CD14-positive monocyte (primary cell): ENCODE measurements around the gene LAMA3. TPM values are rescaled to one million over a fixed set of nuclear protein-coding genes. Genes with fewer than 3 reads are reported as not detected.
A peak's percentile ranks its signal among the peaks of the same experiment; 100 is the strongest.
"Not testable (repeated sequence)": the region's sequence is repeated elsewhere in the genome, so short reads cannot be mapped to it uniquely, and the experiment has no call there.

Source experiments
- DNase-seq, 3 donors: peaks; one replicate each; pipeline ENCODE4 v3.0.0-alpha.2; 2011 to 2022
- H2AFZ ChIP-seq: 2 replicates; pipeline ENCODE4 v1.6.0; 2012; ENCODE audit warnings: mild to moderate bottlenecking, low read depth, low read length, inconsistent platforms; ENCODE audit not compliant: insufficient read depth, poor library complexity, severe bottlenecking
- H3K27ac ChIP-seq, 2 donors: 1 replicate in 1 of 2; 2 replicates in 1 of 2; pipeline ENCODE4 v1.5.1; 2012 to 2013; ENCODE audit warnings: low read length in 2 of 2, control low read depth in 1 of 2, inconsistent platforms in 1 of 2, low read depth in 1 of 2, mild to moderate bottlenecking in 1 of 2
- H3K27me3 ChIP-seq, 2 donors: one replicate each; pipeline versions ENCODE4 v1.6.0 to v1.6.1; 2011 to 2013; ENCODE audit warnings: low read length in 2 of 2; ENCODE audit not compliant: control insufficient read depth in 2 of 2, insufficient read depth in 2 of 2
- H3K36me3 ChIP-seq, 2 donors: replicated peaks in 1 of 2; 1 replicate in 1 of 2; 2 replicates in 1 of 2; pipeline versions ENCODE4 v1.5.1 to v1.6.1; 2012 to 2013; ENCODE audit warnings: low read length in 2 of 2, control low read depth in 1 of 2, inconsistent platforms in 1 of 2, mild to moderate bottlenecking in 1 of 2; ENCODE audit not compliant: insufficient read depth in 2 of 2, control insufficient read depth in 1 of 2
- H3K4me1 ChIP-seq, 2 donors: 1 replicate in 1 of 2; 2 replicates in 1 of 2; pipeline versions ENCODE4 v1.5.1 to v1.6.1; 2012 to 2013; ENCODE audit warnings: low read length in 2 of 2, control low read depth in 1 of 2, inconsistent platforms in 1 of 2, mild to moderate bottlenecking in 1 of 2, moderate library complexity in 1 of 2; ENCODE audit not compliant: insufficient read depth in 2 of 2, control insufficient read depth in 1 of 2
- H3K4me2 ChIP-seq: replicated peaks from 2 replicates; pipeline ENCODE3; 2012; ENCODE audit warnings: low read length, moderate library complexity, mild to moderate bottlenecking; ENCODE audit not compliant: poor library complexity, severe bottlenecking; ENCODE audit errors: extremely low read depth
- H3K4me3 ChIP-seq, 3 experiments: fragments of 200-600 bp in 1 of 3; sonication (generic) in 1 of 3; replicated peaks in 1 of 3; 1 replicate in 2 of 3; 2 replicates in 1 of 3; pipeline ENCODE4 v1.5.1; 2011 to 2013; ENCODE audit warnings: low read length in 3 of 3, mild to moderate bottlenecking in 3 of 3, control low read depth in 2 of 3, low read depth in 2 of 3, inconsistent platforms in 1 of 3, moderate library complexity in 1 of 3
- H3K79me2 ChIP-seq: 2 replicates; pipeline ENCODE4 v1.6.0; 2012; ENCODE audit warnings: mild to moderate bottlenecking, control low read depth, inconsistent platforms, low read length, moderate library complexity; ENCODE audit not compliant: insufficient read depth
- H3K9ac ChIP-seq: 2 replicates; pipeline ENCODE4 v1.6.0; 2017; ENCODE audit warnings: low read length, mild to moderate bottlenecking; ENCODE audit not compliant: insufficient read depth, poor library complexity, severe bottlenecking
- H3K9me3 ChIP-seq, 2 donors: replicated peaks in 1 of 2; 1 replicate in 1 of 2; 2 replicates in 1 of 2; pipeline versions ENCODE4 v1.5.1 to v1.6.1; 2012 to 2013; ENCODE audit warnings: low read length in 2 of 2, control low read depth in 1 of 2; ENCODE audit not compliant: control insufficient read depth in 1 of 2, insufficient read depth in 1 of 2
- H4K20me1 ChIP-seq: 2 replicates; pipeline ENCODE4 v1.6.0; 2012; ENCODE audit warnings: mild to moderate bottlenecking, low read length, control low read depth, moderate library complexity; ENCODE audit not compliant: insufficient read depth
- H3K27ac Mint-ChIP-seq, 7 donors: one replicate each; pipeline ENCODE4 v1.8.0; 2020; ENCODE audit warnings: mild to moderate bottlenecking in 7 of 7, mixed read lengths in 7 of 7, moderate library complexity in 6 of 7, inconsistent platforms in 2 of 7
- H3K27me3 Mint-ChIP-seq, 3 donors: one replicate each; pipeline ENCODE4 v1.8.0; 2021 to 2022; ENCODE audit warnings: low read depth in 3 of 3, mild to moderate bottlenecking in 3 of 3, mixed read lengths in 3 of 3, moderate library complexity in 3 of 3, inconsistent platforms in 1 of 3
- H3K36me3 Mint-ChIP-seq, 2 donors: one replicate each; pipeline ENCODE4 v1.8.0; 2020; ENCODE audit warnings: mixed read lengths in 2 of 2, inconsistent platforms in 1 of 2, mild to moderate bottlenecking in 1 of 2
- H3K4me1 Mint-ChIP-seq: one replicate; pipeline ENCODE4 v1.8.0; 2020; ENCODE audit warnings: mild to moderate bottlenecking, mixed read lengths
- H3K4me3 Mint-ChIP-seq, 2 donors: one replicate each; pipeline ENCODE4 v1.8.0; 2020; ENCODE audit warnings: mild to moderate bottlenecking in 2 of 2, mixed read lengths in 2 of 2, moderate library complexity in 1 of 2
- H3K9me3 Mint-ChIP-seq, 7 donors: one replicate each; pipeline ENCODE4 v1.8.0; 2020 to 2022; ENCODE audit warnings: mixed read lengths in 7 of 7, mild to moderate bottlenecking in 6 of 7, moderate library complexity in 6 of 7, inconsistent platforms in 2 of 7
- WGBS: methylation state at CpG from one replicate; pipeline ENCODE4 v1.1.5; 2013; ENCODE audit warnings: missing lambda C conversion rate; ENCODE audit not compliant: insufficient coverage; 5-methylcytosine and 5-hydroxymethylcytosine counted together
- intact Hi-C, 2 donors: fragments of 100-400 bp; cut with micrococcal nuclease; formaldehyde crosslinking; loops; one replicate each; pipeline versions ENCODE4 v1.15.0 to v1.15.1; 2023
- polyA plus RNA-seq, 3 donors: library from polyadenylated mRNA; depleted of rRNA in 1 of 3; unstranded in 2 of 3; stranded (reverse) in 1 of 3; fragments of 300-500 nt in 2 of 3; fragments of >200 nt in 1 of 3; fragmentation: Illumina TruSeq in 2 of 3; gene quantifications; 1 replicate in 2 of 3; 2 replicates in 1 of 3; pipeline ENCODE4 v1.2.3, GENCODE V29; 2012 to 2021
- TF ChIP-seq, protein P1 (sequence below): fragments of 200-600 bp; IDR thresholded peaks from one replicate; pipeline ENCODE4 v1.8.0; 2022; ENCODE audit warnings: antibody characterized with exemption, mild to moderate bottlenecking

The LAMA3 gene
- polyA plus RNA-seq, 3 donors = not detected

DNA sequence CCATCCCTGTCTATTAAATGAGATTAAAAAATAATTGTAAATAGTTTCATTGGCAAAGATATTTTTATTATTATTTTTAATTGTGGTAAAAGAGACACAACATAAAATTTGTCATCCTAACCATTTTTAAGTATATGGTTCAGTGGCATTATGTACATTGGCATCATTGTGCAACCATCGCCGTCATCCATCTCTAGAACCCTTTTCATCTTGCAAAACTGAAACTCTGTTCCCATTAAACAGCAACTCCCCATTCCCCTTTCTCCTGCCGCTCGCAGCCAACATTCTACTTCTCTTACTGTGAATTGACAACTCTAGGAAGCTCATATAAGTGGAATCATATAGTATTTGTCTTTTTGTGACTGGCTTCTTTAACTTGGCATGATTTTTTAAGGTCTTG is 25.3 kb downstream of the LAMA3 start:
- Mint-ChIP-seq H3K27me3 (peaks cover 0 to 5% (median 4%) of the 10 kb centered on the region in 3 donors), H3K27ac (no peak overlapping the region), H3K9me3 (peaks cover 0 to 5% (median 0%) of the 10 kb centered on the region in 7 donors), H3K36me3 (no peaks in the 10 kb centered on the region), H3K4me3 (peak overlapping the region in 1 of 2 donors; percentile 16), H3K4me1 (peaks cover 10% of the 10 kb centered on the region)
- Histone ChIP-seq H3K36me3 (no peaks in the 10 kb centered on the region), H3K27ac (no peak overlapping the region), H3K9me3 (no peaks in the 10 kb centered on the region), H3K27me3 (no peaks in the 10 kb centered on the region), H3K4me1 (no peaks in the 10 kb centered on the region), H3K9ac (no peak overlapping the region), H2AFZ (no peak overlapping the region), H3K4me2 (no peak overlapping the region), H4K20me1 (no peaks in the 10 kb centered on the region), H3K4me3 (no peak overlapping the region), H3K79me2 (no peaks in the 10 kb centered on the region)
- intact Hi-C loops = no loop called here
- DNase-seq = no peak
- TF ChIP-seq, protein P1, sequence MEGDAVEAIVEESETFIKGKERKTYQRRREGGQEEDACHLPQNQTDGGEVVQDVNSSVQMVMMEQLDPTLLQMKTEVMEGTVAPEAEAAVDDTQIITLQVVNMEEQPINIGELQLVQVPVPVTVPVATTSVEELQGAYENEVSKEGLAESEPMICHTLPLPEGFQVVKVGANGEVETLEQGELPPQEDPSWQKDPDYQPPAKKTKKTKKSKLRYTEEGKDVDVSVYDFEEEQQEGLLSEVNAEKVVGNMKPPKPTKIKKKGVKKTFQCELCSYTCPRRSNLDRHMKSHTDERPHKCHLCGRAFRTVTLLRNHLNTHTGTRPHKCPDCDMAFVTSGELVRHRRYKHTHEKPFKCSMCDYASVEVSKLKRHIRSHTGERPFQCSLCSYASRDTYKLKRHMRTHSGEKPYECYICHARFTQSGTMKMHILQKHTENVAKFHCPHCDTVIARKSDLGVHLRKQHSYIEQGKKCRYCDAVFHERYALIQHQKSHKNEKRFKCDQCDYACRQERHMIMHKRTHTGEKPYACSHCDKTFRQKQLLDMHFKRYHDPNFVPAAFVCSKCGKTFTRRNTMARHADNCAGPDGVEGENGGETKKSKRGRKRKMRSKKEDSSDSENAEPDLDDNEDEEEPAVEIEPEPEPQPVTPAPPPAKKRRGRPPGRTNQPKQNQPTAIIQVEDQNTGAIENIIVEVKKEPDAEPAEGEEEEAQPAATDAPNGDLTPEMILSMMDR = no peak
- WGBS = 33% methylated on average over 2 of the region's 4 CpGs

DNA sequence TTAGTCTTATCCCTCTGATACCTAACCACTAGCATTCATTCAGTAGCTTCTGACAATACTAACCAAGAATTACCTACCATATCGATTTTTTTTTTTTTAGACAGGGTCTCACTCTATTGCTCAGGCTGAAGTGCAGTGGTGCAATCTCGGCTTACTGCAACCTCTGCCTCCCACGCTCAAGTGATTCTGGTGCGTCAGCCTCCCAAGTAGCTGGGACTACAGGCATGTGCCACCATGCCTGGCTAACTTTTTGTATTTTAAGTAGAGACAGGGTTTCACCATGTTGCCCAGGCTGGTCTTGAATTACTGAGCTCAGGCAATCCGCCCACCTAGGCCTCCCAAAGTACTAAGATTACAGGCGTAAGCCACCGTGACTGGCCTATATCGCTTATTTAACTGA is 26.8 kb downstream of the LAMA3 start:
- DNase-seq, H3K79me2 ChIP-seq, H3K9me3 Mint-ChIP-seq, intact Hi-C loops, H3K27ac ChIP-seq, H3K4me2 ChIP-seq, H3K9ac ChIP-seq, H3K27me3 ChIP-seq, H3K36me3 ChIP-seq, H3K9me3 ChIP-seq, H3K36me3 Mint-ChIP-seq, H3K27me3 Mint-ChIP-seq, H3K4me3 Mint-ChIP-seq, H3K27ac Mint-ChIP-seq, H4K20me1 ChIP-seq, H3K4me1 ChIP-seq, H3K4me3 ChIP-seq, H3K4me1 Mint-ChIP-seq, H2AFZ ChIP-seq: not testable (repeated sequence)
- 83% methylated on average over 1 of the region's 8 CpGs for WGBS
